PFSK-1 (cell line): Measurements from ENCODE around the gene PTBP3.

Experiments used
- POLR2AphosphoS5 ChIP-seq: IDR thresholded peaks from 2 replicates; pipeline ENCODE4 v1.6.1; 2012; ENCODE audit warnings: low read depth, mild to moderate bottlenecking, control low read depth, low read length, moderate library complexity
- TAF1 ChIP-seq: IDR thresholded peaks from 2 replicates; pipeline ENCODE4 v1.6.1; 2012; ENCODE audit warnings: low read length, control low read depth, borderline replicate concordance; ENCODE audit not compliant: insufficient read depth

DNA sequence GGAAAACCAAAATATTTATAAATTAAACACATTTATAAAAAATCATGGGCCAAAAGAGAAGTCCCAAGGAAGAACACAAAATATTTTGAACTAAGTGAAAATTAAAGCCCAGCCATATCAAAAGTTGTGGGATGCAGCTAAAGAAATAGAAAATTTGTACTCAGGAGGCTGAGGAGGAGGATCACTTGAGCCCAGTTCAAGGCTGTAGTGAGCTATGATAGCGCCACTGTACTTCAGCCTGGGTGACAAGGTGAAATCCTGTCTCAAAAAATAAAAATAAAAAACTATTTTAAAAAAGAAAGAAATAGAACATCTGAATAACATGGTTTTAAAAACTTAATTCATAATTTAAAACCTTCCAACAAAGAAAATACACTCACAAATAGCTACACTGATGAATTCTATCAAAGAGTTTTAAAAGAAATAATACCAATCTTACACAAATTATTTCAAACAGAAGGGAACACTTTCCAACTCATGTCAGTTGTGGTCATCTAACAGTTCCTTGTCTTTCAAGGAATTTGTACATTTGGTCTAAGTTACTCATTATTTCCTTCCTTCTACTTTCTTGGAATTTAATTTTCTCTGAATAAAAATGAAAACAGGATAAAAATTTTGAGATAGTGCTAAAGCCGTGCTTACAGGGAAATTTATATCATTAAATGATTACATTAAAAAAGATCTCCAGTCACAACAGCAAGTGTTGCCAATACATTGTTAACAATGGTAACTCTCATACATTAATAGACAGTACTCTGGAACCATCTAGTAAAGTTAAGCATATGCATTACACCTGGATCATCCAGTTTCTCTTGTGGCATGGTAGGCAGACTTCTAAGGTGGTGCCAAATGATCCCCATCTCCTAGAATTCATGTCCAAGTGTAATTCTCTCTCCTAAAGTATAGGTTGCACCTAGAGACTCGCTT lies 17.8 kb downstream of the PTBP3 start:
- TF ChIP-seq POLR2AphosphoS5 (no peak), TAF1 (no peak)
